NCI-H187 treated with DMSO at 0.1 percent for 48 hours (cell line): ENCODE measurements around the gene MYO16.

Experiments
- DNase-seq: peaks from one replicate; lab custom pipeline; 2025; lab: John Stamatoyannopoulos, UW

MYO16 gene

DNA sequence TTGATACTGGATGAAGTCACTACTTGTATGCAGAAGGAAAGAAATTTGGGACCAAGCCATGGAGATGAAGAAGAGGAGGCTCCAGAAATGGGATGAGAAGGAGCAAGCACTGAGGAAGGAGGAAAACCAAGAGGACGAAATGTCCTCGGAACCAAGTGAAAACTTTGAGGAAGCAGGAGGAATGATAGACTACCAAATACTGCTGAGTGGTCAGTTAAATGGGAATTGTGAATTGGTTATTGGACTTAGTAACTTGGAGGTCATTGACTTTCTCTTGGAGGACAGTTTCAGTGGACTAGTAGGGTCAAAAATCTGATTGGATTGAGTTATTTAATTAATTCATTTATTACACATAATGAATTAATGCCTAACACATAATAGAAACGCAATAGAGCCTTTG lies 167.9 kb downstream of the MYO16 start:
- no peak for DNase-seq

DNA sequence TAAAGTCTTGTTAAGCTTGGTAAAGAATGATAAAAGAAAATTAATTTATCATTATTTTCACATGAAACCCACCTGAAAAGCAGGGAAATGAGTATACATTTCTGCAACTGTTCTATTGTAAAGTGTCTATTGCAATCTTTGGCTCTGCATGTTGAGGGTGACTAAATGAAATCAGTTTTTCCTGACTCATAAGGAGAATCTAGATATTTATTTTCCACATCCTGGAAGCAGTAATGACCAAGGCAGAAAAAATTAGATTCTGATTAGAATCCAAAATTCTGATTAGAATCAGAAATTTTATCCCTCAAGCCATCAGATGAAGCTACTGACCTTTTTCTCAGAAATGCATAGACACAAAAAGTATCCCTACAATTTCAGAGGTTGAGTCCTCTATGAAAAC lies 178.4 kb downstream of the MYO16 start:
- DNase-seq, result no peak

DNA sequence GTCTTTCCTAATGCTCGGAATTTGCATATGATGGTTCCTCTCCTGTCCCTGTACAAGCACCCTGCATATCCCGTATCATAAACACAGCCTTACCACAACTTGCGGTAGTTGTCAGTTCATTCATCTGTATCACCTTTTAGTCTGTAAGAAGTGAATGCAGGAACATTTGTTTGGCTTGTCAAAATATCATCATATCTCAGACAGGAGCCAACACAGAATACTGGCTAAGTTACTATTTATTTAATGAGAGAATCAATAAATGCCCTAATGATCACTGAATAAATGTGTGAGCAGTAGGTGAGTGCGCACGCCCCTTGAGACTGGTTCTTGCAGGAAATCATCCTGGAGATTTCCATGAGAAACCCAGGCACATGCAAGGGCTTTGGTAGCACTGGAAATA lies 182.8 kb downstream of the MYO16 start:
- DNase-seq, result no peak

DNA sequence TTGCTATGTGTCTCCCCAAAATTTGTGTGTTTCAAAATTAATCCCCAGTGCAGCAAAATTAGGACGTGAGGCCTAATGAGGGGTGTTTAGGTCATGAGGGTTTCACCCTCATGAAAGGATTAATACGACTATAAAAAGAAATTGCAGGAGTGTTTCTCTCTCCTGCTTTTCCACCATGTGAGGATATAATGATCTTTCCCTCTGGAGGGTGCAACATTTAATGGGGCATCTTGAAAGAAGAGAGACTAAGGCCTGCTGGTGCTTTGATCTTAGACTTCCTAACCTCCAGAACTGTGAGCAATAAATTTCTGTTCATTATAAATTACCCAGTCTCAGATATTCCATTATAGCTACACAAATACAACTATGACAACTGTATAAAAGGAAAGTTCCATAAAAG lies 183.2 kb downstream of the MYO16 start:
- no peak for DNase-seq

DNA sequence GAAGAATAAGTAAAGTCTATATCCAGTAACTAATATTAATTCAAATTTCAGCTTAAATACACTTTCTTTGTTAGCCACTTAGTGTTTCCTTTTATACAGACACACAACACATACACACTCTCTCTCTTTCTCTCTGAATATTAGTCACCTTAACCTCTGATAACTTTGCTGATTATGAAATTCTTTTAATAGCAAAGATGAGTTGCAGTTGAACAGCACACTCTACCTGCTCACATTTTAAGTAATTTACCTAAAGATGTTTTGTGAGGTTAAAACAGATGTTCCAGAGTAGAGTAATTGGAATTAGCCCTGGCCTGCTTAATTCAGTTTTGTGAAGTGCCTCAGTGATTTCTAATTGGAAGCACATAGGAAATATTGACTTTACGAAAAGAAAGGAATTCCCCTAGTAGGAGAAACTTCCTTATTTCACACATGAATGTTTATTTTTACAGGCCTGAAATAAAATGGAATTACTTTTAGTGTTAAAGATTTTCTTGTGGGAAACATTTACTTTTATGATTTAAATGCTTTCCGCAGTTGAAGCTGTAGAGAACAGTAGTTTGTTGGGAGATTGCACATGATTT lies 184.3 kb downstream of the MYO16 start:
- no peak for DNase-seq

DNA sequence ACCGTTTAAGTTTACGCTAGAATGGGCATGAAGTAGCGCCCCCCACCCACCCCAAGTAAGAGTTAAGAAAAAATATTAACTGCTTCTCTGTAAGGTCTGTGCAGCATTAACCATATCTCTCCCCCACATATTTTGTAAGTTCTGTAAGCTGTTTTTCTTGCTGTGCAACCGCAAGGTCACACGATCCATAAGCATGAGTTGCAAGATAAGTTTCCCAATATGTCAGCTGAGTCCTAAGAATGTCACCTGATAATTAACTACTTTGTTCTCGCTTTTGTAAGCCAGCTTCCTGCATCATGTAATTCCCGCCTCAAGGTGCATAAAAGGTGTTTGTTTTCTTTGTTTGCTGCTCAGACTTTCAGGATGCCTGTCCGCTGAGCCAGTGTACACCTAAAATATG lies 187.0 kb downstream of the MYO16 start:
- no peak for DNase-seq

DNA sequence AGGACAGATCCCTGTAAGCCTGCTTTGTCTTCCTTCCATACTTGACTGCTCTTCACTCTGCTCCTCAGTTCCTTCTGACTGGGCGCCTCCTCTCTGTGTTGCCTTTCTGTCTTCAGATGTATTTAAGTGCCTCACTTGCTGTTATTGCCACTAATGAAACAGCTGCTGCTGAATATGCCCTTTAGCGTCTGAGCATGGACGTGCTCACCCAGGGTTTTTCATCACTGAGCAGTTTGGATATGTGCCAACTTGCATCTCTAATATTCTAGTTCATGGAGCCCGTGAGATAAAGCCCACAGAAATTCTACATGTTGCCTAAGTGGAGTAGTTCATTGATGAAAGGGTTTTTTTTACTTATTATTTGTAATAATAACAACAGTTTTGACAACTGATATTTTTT lies 198.2 kb downstream of the MYO16 start:
- no peak for DNase-seq

DNA sequence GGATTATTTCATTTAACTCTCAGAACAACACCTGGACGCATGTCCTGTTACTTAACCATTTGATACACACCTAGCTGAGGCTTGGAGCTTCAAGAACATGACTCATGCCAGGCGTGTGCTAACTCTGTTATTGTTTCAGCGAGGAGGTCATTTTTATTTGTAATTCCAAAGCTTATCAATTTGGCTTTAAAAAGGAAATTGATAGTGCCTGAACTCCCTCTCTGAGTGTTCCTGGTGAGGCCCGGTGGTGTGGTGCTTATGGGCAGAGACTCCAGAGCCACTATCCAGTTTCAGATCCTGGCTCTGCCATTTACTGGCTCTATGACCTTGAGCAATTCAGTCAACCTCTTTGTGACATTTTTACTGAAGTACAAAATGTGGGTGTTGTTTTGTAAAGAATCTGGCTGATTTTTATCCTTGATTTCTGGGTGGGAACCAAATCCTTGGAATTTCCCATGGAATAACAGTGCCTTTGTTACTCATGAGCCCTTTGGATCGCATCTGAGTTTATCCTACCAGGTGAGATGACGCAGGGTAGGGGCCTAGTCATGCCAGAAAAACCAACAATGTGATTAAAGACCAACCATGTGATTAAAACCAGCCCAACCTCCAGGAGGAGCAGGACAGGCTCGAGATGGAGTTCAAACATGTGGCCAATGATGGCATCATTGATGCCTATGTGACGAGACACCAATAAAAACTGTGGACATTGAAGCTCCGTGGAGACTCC lies 198.8 kb downstream of the MYO16 start:
- no peak for DNase-seq

DNA sequence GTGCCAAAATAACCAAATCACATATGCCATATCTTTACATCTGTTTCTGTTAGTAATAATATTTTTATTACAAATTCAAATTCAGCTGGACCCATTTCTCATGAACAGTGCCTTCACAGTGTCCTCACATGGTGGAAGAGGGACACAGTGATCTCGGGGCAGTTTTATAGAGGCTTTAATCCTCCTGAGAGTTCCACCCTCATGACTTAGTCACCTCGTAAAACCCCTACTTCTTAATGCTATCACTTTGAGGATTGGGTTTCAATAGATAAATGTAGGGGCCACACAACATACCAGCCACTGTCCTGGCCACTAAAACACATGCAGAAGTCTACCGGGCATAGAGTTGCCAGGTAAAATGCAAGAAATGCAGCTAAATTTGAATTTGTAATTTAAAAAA lies 201.5 kb downstream of the MYO16 start:
- no peak for DNase-seq

DNA sequence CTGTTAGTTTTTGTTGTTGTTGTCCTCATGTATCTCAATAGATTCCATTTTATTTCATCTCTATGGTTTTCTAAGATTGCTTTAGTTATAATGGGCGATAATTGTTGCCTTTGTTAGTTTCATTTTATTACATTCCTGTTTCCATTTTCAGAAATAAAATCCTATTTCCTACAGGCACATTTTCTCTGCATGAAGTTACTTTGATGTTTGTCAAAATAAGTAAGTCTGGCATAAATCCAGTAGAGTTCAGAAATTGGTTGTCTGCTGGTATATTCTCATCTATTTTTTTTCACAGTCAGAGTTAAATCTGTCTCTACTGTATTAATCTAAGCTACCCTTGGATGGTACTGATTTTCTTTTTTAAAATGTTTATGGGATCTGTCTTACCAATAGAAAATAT lies 204.1 kb downstream of the MYO16 start:
- DNase-seq, result no peak

DNA sequence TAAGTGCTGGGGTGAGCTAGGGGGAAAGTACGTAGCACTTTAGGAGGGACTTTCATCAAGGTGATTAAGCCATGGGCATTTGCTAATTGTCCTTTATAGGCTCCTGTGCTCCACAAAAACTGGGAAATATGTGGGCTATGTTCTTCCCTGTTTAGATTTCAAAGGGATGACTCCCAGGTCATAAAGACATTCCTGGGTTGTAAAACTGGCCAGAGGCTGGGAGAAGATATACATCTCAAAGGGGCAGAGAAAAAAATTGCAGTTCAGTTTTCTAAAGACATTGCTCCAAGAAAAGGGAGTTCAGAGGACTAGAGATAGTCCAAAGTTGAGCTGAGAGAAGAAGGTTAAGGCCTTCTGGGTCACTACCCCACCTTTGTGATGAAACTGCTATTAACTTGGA lies 204.8 kb downstream of the MYO16 start:
- no peak for DNase-seq

DNA sequence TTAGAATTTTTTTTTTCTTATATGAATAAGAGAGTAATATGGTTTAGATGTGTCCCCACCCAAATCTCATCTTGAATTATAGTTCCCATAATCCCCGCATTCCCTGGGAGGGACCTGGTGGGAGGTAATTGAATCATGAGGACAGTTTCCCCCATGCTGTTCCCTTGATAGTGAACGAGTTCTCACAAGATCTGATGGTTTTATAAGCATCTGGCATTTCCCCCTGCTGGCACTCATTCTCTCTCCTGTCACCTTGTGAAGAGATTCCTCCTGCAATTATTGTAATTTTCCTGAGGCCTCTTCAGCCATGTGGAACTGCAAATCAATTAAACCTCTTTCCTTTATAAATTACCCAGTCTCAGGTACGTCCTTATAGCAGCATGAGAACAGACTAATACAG lies 205.7 kb downstream of the MYO16 start:
- peak; percentile 5 for DNase-seq

DNA sequence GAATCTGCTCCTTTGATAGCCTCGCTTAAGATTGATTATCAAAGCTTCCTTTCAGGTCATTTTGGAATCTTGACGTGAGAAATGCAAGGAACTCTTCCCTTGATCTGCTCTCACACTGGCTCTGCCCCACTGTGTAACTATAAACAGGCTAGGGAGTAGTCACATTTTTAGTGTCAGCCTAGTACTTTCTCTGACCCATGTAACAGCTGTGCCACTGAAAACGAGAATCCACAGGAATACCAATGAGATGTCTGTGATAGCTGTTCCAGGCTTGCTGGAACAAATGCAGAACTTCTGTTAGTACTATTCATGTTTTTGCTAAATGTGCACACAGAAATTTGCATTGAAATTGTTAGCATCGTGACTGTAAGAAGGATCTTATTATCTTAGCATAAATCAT lies 221.3 kb downstream of the MYO16 start:
- no peak for DNase-seq

DNA sequence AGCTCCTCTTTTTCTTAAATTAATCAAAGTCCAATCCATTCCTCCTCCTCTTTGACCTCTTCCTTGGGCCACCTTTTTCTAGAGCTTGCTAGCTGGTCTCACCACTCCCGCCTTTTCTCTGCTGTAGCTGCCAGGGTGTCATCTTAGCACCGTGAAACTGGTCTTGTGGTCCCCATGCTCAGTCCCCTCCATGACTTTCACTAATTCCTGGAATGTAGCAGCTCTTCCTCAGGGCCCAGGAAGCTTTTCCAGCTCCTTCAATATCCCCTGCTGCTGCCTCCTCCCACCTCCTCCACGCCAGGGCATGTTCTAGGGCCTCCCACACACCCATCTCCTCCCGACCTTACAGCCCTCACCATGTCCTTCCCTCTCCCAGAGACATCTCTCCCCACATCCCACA lies 222.2 kb downstream of the MYO16 start:
- no peak for DNase-seq

DNA sequence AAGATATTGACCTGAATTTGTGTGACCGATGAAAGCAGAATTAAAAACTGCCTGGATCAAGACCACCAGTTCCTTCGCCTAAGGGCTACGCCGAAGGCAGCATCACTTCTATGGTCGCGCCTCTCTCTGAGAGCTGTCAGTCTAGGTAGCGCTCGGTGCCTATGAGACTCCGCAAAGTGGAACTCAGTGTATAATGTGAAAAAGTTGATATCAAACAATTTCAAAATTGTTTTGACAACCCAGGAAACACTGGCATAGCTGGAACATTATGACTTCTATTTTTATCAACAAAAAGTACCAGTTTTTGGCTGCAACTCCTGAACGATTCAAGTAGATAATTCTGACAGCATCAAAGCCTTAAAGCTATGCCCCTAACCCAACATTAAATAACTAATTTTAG lies 223.6 kb downstream of the MYO16 start:
- no peak for DNase-seq

DNA sequence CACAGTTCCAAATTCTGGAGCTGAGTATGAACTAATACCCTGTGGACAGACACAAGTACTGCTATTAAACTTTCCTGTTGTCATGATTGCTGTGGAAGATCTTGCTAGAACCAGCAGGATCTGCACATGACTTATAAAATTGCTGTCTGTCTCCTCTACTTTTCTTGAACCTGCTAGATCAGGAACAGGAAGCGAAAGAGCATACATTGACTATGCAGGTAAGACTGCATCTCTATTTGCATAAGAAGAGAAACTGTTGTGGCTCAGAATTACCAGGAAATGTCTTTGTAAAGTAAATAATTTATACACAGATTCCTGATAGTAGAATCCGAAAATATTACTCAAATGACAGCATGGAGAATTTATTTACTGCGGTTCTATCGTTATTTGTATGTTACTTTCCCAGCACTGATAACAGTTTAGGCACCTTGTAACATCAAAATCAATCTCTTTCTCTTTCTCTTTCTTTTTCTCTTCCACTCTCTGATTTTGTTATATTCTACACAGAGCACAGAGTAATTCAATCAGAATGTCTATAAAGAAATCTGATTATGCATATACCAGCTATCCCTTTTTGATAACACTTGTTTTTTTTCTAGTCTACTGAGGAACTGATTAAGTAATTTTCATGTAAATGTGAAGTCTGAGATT lies 226.5 kb downstream of the MYO16 start:
- DNase-seq, result no peak

DNA sequence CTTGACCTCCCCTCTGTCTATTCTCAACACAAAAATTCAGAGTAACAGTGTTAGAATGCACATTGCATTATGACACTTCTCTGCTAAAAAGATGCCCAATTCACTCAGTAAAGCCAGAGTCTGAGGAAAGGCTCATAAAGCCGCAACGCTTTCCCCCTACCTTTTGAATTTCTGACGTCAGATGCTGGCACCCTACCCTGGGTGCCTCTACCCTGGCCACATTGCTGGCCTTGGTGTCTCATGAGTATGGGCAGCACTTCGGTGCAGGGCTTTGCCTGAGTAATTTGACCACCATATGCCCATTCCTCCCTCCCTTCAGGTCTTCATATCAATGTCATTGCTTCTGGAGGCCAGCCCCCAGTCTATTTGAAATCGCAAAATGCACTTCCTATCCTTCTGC lies 229.3 kb downstream of the MYO16 start:
- DNase-seq, result no peak

DNA sequence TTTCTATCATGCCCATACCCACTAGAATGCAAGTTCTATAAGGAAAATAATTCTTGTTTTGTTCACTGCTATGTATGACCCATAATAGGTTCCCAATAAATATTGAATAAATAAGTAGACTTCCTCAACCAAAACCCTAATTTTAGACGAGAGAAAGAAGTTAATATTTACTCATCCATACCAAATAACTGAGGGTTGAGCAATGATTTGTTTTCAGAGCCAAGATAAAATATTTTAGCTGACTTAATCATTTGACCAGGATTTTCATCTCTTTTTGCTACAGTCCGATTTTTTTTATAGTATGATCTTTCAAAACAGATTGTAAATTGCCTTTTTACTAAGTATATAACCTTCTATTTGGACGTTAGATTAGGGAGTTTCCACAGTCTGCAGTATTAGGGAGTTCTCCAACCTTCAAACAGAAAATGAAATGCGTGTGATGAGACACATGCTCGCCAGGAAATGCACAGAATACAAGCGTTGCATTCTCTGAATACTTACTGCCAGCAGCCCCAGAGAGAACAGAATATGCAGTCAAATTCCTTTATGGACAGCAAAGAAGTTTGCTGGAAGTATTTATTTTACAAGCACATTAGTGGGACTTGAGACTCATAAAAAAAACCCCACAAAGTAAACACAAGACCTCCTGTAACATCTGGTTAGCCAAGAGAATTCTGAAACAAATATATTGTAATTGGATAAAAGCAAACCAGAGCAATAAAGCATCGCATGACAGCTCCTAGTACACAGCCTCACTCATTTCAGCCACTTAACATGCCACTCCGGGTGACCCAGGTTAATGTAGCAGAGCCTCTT lies 230.0 kb downstream of the MYO16 start:
- peak; percentile 10 for DNase-seq

DNA sequence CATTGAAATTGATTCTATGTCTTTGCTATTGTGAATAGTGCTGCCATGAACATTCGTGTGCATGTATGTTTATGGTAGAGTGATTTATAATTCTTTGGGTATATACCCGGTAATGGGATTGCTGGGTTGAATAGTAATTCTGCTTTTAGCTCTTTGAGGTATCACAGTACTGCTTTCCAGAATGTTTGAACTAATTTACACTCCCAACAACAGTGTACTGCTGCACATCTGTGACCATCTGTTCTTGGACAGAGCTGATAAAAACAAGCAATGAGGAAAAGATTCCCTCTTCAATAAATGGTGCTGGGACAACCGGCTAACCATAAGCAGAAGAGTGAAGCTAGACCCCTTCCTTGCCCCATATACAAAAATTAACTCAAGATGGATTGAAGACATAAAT lies 231.0 kb downstream of the MYO16 start:
- no peak for DNase-seq

DNA sequence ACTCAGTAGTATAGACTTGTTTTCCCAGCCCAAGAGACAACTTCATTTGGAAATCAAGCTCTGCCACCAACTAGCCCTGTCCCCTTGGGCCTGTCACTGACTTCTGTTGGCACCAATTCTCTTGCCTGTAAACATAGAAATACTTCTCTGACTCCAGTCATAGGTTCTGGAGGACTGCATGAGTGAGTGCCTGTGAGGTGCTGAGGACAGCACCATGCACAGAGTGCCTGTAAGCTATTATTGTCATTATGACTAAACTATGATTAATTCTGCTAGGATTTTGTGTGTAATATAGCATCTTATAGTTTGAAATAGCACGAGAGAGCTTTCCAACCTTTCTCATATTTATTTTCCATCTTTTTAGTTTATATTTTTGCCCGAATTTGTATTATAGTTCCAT lies 247.9 kb downstream of the MYO16 start:
- no peak for DNase-seq

DNA sequence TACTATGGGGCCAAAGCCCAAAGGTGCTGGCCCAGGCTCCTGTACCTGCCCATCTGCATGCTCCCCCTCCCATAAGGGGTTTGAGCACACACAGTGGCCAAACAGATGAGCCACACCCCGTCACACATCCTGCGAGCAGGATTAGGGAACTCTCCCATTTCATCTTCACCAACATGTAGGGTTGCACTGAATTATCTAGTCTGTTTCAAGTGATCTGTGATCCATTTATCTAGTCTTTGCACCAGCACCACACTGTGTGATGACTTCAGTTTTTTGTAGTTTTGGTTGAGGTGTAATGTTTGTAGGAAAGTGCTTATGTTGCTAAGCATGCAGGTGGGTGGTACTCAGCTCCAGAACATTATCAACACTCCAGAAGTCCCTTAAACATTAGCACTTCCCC lies 249.3 kb downstream of the MYO16 start:
- DNase-seq, result no peak

DNA sequence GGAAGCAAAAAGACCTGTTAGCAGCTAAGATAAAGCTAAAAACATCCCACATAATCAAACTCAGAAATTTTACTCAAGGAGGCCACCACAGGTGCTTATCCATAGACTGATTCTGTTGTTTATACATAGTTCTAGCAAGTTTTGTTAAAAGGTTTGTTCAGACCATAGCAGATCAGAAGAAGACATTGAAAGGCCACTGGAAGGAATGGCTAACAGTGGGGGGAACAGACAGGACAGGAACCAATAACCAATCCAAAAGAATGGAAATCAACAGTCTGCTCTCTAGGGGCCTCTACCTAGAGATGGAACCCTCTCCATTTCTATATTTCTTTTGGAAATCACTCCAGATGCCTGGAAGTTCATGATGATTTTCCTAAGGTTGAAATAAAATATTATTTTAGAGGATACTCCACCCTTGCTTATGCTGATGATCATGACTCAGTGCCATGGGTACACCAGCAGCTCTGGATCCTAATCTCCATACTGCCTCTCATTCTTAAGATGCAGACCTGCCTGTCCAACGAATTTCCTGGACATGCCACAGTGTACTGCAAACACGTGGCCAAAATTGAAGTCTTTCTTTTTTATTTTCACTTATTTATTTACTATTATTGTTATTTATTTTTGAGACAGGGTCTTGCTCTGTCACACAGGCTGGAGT lies 260.0 kb downstream of the MYO16 start:
- no peak for DNase-seq
